KOPT-K1 (cell line): Measurements from ENCODE around the gene GDPD5.
A peak's percentile ranks its signal among the peaks of the same experiment; 100 is the strongest.

Source experiments
- H3K27ac ChIP-seq: fragments of 200-600 bp; sonication (generic); 2 replicates; pipeline ENCODE4 v1.5.1; 2016; ENCODE audit warnings: antibody characterized with exemption, mild to moderate bottlenecking, low read depth, low read length; ENCODE audit not compliant: poor library complexity, severe bottlenecking
- H3K36me3 ChIP-seq: fragments of 200-600 bp; sonication (generic); 2 replicates; pipeline ENCODE4 v1.5.1; 2017; ENCODE audit warnings: antibody characterized with exemption, mild to moderate bottlenecking, low read length, moderate library complexity; ENCODE audit not compliant: insufficient read depth
- H3K9me3 ChIP-seq: fragments of 200-600 bp; sonication (generic); 2 replicates; pipeline ENCODE4 v1.5.1; 2017; ENCODE audit warnings: antibody characterized with exemption, low read length, mild to moderate bottlenecking; ENCODE audit not compliant: insufficient read depth, poor library complexity, severe bottlenecking

The GDPD5 gene

GRCh38 chr11:75479597-75480145 lies 46.1 kb downstream of the GDPD5 start:
- H3K27ac ChIP-seq = no peak overlapping the region
- no peaks in the 10 kb centered on the region for H3K36me3 ChIP-seq
- H3K9me3 ChIP-seq = no peaks in the 10 kb centered on the region

DNA sequence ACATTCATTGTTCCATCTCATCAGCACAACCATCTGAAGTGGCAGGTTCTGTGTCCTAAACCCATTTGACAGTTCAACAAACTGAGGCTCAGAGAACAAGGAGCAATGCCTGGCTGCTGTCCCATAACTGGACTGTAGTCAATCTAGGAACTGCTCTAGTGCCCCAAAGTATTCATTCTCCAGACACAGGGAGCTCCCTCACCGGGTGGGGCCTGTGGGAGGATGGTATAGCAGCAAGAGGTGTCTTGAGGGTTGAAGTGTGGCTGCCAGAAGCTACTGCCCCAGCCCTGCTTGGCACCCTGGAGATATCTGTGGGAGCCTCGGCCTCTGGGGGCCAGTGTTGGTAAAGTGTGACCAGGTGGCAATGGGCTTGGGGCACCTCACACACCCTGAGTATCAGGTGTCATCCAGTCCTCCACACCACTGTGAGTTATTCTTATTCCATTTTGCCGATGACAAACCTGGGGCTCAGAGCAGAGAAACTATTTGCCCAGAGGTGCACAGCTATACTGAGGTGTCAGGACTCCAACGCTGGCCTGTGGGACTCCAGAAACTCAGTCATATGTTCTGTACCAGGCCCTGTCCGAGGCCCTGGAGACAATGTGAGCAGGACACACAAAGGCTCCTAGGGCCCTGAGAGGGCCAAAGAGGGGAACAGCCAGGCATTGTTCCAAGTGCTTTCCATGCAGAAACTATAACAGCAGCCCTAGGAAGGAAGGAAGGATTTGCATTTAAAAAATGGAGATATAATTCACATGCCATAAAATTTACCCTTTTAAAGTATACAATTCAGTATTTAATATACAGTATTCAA lies 46.8 kb downstream of the GDPD5 start:
- Histone ChIP-seq H3K36me3 (no peaks in the 10 kb centered on the region), H3K9me3 (no peaks in the 10 kb centered on the region), H3K27ac (no peak overlapping the region)

DNA sequence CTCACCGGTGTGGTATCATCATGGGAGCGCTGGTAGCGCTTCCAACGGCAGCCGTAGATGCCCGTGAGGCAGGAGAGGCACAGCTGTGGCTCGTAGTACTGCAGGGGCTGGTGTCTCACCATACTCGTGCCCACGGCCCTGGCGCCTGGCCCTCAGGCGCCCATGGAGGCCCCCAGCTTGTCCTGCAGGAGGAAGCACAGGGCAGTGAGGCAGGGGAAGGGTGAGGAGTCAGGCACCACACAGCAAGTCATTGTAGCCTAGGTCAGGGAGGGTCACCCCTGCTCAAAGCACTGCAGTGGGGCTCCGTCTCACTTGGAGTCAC lies 48.2 kb downstream of the GDPD5 start:
- Histone ChIP-seq H3K27ac (peak overlapping the region; percentile 79), H3K36me3 (no peaks in the 10 kb centered on the region), H3K9me3 (no peaks in the 10 kb centered on the region)

- Histone ChIP-seq H3K9me3 (no peaks in the 10 kb centered on the region), H3K36me3 (no peaks in the 10 kb centered on the region), H3K27ac (peak overlapping the region; percentile 79)
Measured at GRCh38 chr11:75476739-75477613, 48.8 kb downstream of the GDPD5 start.

DNA sequence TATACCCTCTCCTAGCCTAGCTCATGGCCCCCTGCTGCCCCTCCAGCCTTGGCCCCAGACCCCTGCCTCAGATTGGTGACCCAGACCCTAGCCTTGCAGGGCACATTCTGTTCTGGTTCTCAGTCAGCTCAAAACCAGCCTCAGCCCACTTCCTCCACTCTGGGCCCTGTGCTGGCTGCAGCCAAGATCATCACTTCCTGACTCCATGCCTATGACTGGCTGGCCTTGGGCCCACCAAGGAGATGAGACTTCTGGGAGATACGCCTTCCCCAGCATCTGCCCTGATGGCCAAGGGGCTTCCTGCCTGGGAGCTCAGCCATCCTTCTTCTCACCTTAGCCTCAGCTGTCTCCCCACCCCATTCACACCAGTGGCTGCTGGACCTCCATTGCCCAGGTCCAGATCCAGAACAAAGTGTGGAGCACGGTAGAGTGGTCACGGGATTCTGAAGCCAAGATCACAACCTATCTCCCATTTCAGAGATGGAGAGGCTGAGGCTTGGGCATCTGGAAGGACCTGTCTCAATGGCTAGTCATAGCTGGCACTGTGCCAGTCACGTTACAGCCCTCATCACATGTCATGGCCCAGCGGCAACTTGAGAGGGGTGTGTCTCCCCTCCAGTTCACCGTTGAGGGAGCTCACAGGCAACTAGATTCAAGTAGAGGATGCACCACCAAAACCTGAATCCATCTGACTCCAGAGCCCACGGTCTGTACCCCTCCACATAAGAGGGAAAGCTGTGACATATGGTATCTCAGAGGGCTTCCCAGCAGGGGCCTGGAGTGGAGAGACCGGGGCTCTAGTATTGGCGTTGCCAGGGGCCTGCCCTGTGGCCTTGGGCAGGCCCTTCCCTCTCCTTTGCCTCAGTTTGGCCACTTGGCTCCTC lies 49.7 kb downstream of the GDPD5 start:
- Histone ChIP-seq H3K9me3 (no peaks in the 10 kb centered on the region), H3K27ac (peak overlapping the region; percentile 79), H3K36me3 (no peaks in the 10 kb centered on the region)

DNA sequence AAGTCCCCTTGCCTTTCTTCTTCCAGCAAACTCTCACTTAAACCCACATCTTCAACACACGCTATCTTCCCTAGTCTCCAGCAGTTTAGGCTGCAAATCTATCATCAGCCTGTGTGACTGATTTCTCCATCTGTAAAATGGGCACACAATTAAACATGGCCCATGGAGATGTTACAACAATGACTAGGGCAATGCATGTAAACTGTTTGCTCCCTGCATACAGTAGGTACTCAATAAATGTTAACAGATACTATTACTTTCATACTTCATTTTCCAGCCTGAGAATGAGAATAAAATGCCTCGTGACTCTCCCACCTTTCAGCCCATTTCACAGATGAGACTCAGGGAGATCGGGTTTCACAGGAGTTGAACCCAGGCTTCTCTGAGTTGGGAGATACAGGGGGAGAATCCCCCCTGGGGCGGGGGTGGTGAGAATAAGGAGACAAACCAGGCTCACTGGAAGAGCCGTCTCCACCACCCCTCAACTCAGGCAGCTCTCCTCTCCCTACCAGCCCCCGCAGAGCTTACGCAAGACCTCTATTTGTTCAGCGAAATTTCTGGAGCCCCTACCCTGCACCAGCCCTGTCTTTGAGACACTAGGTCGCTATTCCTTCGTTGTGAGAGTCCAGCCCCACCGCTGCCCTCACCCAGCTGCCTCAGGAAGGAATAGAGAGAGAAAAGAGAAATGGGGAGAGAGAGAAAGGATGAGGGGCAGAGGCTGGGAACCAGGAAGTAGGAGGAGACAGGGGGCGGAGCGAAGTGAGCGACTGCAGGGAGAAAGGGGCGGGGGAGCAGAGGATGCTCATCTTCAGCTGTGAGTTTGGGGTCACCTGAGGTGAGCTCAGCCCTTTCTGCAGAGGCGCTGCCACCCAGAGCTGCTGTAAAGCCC lies 50.6 kb downstream of the GDPD5 start:
- H3K9me3 ChIP-seq = no peaks in the 10 kb centered on the region
- H3K36me3 ChIP-seq = no peaks in the 10 kb centered on the region
- peak overlapping the region; percentile 79 for H3K27ac ChIP-seq

DNA sequence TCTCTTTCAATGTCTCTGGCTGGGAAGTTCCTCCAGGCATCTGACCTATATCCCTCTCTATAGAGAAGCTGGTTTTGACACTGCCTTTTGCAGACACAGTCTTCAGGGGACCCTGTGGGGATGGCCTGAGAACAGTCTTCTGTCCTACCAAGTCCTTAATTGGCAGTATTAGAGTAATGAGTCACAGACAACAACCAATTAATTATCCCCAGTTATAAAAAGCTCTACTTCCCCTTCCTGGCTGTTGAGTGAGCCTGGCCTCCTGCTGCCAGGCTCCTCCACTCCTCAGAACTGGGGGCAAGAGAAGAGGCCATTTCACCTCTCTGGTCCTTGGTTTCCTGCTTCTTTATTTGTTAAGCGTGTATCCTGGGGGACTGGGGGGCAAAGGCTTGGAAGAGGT lies 51.5 kb downstream of the GDPD5 start:
- Histone ChIP-seq H3K9me3 (no peaks in the 10 kb centered on the region), H3K27ac (no peak overlapping the region), H3K36me3 (no peaks in the 10 kb centered on the region)

DNA sequence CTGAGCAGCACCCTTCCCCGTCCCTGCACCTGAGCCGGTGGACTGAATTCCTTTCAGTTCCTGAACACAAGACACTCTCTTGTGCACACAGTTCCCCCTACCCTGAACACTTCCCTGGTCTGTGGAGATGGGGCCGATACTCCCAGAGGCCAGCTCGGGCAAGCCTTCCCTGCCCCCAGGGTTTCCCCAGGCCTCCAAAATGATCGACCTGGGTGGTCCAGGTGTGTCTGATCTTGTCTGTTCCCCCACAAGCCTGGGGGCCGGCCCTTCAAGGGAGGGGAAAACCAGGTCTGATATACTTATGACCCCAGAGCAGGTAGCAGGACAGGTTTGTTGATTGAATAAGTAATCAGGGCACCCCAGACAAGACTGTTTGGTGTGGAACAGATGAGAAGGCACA lies 52.1 kb downstream of the GDPD5 start:
- Histone ChIP-seq H3K9me3 (no peaks in the 10 kb centered on the region), H3K27ac (no peak overlapping the region), H3K36me3 (no peaks in the 10 kb centered on the region)

GRCh38 chr11:75472081-75472732 lies 53.5 kb downstream of the GDPD5 start:
- H3K36me3 ChIP-seq = no peaks in the 10 kb centered on the region
- no peaks in the 10 kb centered on the region for H3K9me3 ChIP-seq
- no peak overlapping the region for H3K27ac ChIP-seq

- Histone ChIP-seq H3K27ac (no peak overlapping the region), H3K9me3 (no peaks in the 10 kb centered on the region), H3K36me3 (no peaks in the 10 kb centered on the region)
Measured at GRCh38 chr11:75471176-75471973, 54.4 kb downstream of the GDPD5 start.

GRCh38 chr11:75470476-75471080 lies 55.2 kb downstream of the GDPD5 start:
- no peak overlapping the region for H3K27ac ChIP-seq
- no peaks in the 10 kb centered on the region for H3K9me3 ChIP-seq
- no peaks in the 10 kb centered on the region for H3K36me3 ChIP-seq

DNA sequence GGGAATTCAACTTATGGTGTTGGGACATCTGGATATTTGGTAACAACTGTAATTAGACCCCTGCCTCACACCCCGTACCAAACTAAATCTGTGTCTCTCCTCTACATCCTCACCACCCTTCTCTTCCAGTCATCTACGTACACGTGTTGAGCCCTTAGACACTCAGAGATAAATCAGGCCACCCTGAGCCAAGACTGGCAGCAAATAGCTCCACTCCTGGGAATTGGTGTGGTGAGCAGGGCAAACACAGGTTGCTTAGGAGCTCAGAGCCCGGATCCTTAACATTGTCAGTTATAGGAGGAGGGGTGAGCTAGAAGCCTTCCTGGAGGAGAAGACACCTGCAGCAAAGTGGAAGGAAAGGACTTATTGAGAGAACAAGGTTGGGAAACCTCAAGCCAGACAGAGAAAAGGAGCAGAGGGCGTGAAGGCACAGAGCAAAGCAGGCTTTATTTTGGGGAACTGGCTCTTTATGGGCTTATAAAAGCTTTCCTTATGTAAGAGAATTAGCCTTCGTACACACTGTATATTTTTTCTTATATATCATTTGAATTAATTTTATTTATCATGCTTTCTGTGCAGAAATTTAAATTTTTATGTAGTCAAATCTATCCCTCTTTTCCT lies 55.8 kb downstream of the GDPD5 start:
- H3K9me3 ChIP-seq = no peaks in the 10 kb centered on the region
- no peaks in the 10 kb centered on the region for H3K36me3 ChIP-seq
- H3K27ac ChIP-seq = no peak overlapping the region
